GM12891 (cell line): Measurements from ENCODE around the gene ARMC9.

ENCODE experiments used
- PAX5 ChIP-seq: IDR thresholded peaks from 2 replicates; pipeline ENCODE4 v1.6.1; 2011; ENCODE audit warnings: low read length, moderate library complexity, mild to moderate bottlenecking; ENCODE audit not compliant: insufficient read depth, severe bottlenecking
- POLR2A ChIP-seq: IDR thresholded peaks from 2 replicates; pipeline ENCODE4 v1.6.1; 2011; ENCODE audit warnings: low read depth, low read length, control low read depth
- POLR2AphosphoS5 ChIP-seq: IDR thresholded peaks from 2 replicates; pipeline ENCODE4 v1.6.1; 2011; ENCODE audit warnings: low read depth, low read length, control low read depth
- SPI1 ChIP-seq: IDR thresholded peaks from 2 replicates; pipeline ENCODE4 v1.6.1; 2011; ENCODE audit warnings: low read depth, low read length, control low read depth
- TAF1 ChIP-seq: IDR thresholded peaks from 2 replicates; pipeline ENCODE4 v1.6.1; 2011; ENCODE audit warnings: low read depth, low read length, control low read depth

DNA sequence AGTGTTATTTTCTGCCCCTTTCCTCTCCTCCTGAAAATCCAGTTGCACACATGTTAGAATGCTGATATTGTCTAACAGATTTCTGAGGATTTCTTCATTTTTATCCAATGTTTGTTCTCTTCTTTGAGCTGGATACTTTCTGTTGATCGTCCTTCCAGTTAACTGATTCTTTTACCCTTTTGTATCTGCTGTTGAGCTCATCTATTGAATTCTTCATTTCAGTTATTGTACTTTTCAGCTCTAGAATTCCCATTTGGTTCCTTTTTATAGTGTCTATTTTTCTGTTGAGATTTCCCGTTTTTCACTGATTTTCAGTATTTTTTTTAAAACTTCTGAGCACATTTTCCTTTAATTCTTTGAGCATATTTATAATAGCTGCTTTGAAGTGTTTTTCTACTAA lies 119.1 kb downstream of the ARMC9 start:
- TF ChIP-seq POLR2A, result no peak
- no peak for TF ChIP-seq PAX5
- TF ChIP-seq POLR2AphosphoS5, result no peak
- TF ChIP-seq TAF1, result no peak
- no peak for TF ChIP-seq SPI1
